Measurements from ENCODE around the gene RPL4.
A peak's percentile ranks its signal among the peaks of the same experiment; 100 is the strongest.
"Not testable (repeated sequence)": the region's sequence is repeated elsewhere in the genome, so short reads cannot be mapped to it uniquely, and the experiment has no call there.

Gene RPL4

DNA sequence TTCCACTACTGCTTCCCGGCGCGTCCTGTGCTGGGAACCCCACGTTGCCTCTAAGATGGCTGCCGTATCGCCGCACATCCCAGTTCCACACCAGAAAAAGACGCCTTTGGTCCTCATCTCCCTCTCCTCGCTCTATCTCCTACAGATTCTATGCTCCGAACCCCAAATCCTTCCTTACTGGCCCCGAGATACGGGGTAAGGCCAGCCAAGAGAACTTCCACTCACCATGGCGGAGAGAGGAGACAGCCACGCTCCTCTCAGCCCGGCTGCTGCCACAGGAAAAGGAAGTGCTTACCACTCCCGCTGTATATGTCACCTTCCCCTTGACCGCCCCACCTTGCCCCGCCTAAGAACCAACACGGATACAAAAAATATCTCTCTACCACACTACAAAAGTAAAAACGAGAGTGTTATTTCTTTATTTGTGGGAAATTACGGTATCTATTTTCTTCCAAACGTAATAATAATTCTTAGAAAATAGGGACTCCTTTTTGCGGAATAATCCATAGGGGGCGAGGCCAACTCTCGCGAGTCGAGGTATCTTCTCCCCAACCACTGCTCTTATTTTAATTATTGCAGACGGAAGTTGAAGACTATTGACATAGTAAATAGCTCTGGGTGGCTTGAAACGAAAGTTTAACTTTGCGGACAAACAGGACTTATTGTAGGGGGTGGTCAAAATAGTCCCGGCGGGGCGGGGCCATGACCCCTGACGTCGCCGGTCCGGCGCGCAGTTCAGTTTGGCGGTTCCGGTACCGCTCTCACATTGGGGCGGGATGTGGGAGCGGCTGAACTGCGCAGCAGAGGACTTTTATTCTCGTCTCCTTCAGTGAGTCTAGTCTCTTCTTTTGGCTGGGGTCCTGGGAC is at the start of gene RPL4, which contains the start of gene ZWILCH:
Gene RPL4, minus strand, starts transcription at position 293 of the 867 bp plus-strand sequence. Its CDS starts 65 bp downstream, at position 228.
Gene ZWILCH, plus strand, starts transcription at position 764 of the 867 bp plus-strand sequence. Its CDS starts 13 bp downstream, at position 777.
- peak; percentile 67 to 76 for DNase-seq (ENCODE audit: low read depth in 1 of 2, low spot score in 1 of 2)

DNA sequence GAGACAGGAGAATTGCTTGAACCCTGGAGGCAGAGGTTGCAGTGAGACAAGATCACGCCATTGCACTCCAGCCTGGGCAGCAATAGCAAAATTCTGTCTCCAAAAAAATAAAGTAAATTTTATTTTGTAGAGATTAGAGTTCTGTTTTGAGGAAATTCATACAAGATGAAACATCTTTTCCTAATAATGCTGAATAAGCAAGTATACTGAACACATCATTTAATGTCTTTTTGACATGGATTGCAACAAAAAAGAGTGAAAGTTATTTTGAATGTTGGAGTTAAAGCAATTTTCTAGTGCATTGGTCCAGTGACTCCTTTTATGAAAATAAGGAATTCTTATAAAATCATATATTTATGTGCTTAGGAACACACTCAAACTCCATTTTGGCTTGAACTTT is 40.6 kb upstream of the RPL4 start:
- DNase-seq (ENCODE audit: low read depth in 1 of 2, low spot score in 1 of 2), result no peak

- DNase-seq (ENCODE audit: low read depth in 1 of 2, low spot score in 1 of 2), result no peak
Measured at GRCh38 chr15:66542896-66543295, 38.2 kb upstream of the RPL4 start.

DNA sequence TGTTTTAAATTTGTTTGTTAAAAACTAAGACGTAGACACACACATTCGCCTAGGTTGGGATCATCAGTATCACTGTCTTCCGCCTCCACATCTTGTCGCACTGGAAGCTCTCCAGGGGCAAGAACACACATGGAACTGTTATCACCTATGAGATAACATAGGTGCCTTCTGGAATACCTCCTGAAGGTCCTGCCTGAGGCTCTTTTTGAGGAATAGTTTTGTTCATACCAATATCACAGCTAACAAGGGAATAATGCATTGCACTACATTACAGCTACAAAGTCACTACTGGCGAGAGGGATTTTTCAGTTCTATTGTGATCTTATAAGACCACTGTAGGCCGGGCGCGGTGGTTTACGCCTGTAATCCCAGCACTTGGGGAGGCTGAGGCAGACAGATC is 30.4 kb upstream of the RPL4 start:
- DNase-seq (ENCODE audit: low read depth in 1 of 2, low spot score in 1 of 2), result no peak

DNA sequence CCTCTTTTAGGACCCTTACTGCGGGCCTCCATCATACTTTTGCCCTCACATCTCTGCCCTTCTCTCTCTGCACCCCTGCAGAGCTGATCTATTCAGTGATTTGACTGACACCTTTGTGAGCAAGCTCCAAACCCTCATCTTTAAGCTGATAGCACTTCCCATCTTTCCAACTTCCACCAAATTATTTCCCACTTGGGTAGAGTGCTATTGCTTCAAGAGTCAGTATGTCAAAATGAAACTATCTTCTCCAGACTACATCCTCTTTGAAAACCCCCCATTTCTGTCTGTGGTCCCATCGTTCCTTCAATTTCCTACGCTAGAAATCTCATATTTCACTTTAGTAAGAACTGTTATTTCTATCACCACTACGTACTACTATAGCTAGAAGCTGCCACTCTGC is 20.2 kb upstream of the RPL4 start:
- DNase-seq (ENCODE audit: low read depth in 1 of 2, low spot score in 1 of 2), result no peak

GRCh38 chr15:66523926-66524325 is 19.3 kb upstream of the RPL4 start:
- no peak for DNase-seq (ENCODE audit: low read depth in 1 of 2, low spot score in 1 of 2)

DNA sequence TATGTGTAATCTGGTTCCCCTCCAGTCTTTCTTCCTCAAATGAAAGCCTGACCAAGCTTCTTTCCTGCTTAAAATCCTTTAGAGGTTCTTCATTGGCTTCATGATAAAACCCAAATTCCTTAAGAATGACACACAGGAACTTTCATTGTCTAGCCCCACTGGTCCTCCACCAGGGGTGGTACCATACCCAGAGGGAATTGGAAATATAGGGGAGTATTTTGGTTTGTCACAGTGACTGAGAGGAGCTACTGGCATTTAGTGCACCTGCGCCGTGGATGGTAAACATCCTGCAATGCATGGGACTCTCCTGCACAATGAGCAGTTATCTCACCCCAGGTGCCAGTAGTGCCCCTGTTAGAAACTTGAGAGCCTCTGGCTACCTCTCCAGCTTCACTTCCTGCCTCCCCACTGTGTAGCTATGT is 11.3 kb upstream of the RPL4 start:
- no peak for DNase-seq (ENCODE audit: low read depth in 1 of 2, low spot score in 1 of 2)

DNA sequence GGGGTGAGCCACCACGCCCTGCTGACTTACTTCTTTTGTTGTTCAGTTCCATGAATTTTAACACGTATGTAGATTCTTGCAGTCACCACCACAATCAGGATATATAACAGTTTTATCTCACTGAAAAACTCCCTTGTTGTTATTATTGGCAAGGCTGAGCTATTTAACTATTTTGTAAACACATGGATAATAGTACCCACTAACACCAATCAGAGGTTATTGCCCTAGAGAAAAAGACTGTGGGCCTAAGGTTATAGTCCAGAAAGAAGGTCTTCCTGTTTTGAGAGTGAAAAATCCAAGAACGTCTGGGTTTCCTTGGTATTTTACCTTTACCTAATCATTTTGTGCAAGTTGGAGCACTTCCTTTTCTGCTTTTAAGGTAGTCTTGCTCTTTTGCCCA is 9.9 kb upstream of the RPL4 start:
- no peak for DNase-seq (ENCODE audit: low read depth in 1 of 2, low spot score in 1 of 2)

DNA sequence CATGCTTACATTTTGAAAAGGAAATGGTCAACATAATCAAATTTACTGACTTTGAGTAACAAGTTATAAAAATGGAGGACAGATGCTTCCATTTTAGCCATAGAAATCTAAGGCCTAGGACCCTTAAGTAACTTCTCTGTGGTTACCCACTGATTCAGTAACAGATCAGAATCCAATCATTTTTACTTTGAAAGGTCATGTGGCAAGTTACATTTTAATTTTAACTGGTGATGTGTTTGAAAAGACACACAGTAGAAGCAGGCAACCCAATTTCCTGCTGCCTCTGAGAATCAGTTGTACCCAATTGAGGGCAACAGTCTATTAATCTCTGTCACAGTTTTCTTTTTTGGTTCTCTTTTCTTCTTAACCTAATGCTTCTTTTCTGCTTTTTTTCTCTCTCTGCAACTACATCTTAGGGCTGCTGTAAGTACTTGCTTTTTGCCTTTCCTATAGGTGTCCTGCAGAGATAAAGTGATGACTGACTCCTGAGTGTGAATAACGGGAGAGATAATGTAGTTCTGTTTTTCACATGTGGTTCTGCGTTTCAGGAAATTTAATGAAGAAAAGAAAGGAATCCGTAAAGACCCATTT is 3.7 kb upstream of the RPL4 start:
- no peak for DNase-seq (ENCODE audit: low read depth in 1 of 2, low spot score in 1 of 2)

GRCh38 chr15:66505818-66506217 is 1.2 kb upstream of the RPL4 start:
- DNase-seq (ENCODE audit: low read depth in 1 of 2, low spot score in 1 of 2), result no peak

DNA sequence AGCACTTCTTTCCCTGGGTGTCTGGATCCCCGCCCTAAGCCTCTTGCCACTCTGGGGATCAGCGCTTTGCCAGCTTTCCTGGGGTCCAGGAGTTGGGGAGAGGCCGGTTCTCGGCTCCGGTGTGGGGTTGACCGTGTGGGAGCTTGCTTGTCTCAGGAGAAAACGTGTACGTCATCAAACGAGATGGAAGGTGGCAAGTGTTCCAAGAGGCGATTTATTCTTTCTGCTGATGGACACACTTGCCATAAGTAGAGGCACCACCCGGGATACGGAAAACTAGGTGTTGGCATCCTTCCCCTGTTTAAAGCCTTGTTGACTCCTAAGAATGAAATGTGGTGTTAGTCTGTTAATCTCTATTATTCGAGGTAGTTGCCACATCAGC is 766 bp upstream of the RPL4 start:
- DNase-seq (ENCODE audit: low read depth in 1 of 2, low spot score in 1 of 2), result no peak

DNA sequence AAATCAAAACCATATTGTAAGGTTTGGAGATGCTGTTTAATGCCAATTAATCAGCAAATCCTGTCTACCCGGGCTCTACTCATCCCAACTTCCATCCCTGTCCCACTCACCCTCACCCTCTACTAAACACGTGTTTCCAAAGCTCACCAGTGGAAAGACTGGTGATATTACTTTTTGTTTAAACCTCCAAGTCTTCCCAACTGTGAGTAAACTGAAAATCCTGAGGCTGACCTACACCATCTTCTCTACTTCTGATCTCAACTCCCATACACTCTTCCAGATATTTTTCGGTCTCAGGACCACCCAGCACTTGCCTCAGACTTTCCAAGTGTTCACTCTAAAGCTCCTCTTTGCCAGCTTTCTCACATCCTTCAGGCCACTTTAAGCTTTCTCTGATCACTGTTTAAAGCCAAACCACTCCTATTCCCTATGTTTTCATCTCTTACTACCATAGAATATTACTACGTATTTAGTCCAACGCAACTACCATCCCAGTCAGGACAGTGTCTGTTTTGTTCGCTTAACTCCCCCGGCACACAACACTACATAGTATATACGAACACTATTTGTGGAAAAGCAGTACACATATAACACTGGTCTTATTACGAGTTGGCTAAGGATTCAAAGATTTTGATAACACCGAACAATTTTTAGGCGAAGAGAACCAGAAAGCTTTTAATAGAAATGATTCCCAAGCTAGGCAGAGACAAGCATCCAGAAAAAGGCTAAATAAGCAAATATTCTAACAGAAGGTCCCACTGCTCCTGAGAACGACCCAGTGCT is 684 bp downstream of the RPL4 start:
- no peak for DNase-seq (ENCODE audit: low read depth in 1 of 2, low spot score in 1 of 2)

DNA sequence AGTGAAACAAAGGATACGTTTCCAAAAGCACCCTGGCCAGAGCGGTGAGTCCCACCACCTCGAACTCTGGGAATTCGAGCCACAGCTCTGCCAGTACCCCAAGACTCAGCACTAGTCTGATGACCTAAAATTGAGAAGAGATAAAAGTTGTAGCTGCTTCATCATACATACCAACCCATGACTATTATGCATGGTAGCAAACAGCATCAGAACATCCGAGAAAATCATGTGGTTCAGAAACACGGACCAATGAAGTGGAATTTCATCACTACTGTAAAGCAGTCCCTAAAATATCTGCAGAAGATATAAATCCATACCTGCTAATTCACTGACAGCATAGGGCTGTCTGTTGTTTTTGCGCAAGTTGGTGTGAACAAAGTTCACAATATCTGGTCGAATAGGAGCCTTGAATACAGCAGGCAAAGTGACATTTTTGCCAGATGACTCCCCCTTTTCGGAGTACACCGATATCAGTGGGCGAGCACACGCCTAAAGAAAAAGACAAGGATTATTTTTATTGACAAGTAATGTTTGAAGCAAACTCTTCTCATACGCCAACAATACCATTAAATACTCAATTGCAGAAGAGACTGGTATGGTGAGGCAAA is 1.5 kb downstream of the RPL4 start:
- DNase-seq (ENCODE audit: low read depth in 1 of 2, low spot score in 1 of 2), result not testable (repeated sequence)

DNA sequence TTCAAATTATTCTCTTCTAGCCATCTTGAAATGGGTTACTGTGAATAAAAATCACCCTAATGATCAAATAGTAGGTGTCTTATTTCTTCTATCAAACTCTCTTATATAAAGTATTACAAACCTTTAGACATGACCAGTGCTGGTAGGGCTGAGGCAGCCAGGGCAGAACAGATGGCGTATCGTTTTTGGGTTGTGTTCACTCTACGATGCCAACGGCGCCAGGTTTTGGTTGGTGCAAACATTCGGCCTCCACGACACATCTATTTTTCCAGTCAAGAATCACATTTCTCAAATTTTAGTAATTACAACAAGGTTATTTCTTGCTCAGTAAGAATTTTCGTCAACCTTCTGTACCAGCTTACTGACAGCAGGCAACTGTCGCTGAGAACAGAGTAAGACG is 2.2 kb downstream of the RPL4 start:
- no peak for DNase-seq (ENCODE audit: low read depth in 1 of 2, low spot score in 1 of 2)

DNA sequence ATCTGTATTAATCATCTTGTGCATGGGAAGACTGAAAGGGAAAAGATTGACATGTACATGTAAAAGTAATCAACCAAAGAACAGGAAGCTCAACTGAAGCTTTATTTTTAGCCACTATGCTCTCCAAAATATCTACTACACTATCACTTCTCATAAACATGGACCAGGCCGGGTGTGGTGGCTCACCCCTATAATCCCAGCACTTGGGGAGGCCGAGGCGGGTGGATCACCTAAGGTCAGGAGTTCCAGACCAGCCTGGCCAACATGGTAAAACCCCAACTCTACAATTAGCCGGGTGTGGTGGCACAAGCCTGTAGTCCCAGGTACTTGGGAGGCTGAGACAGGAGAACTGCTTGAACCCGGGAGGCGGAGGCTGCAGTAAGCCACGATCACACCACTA is 4.3 kb downstream of the RPL4 start:
- DNase-seq (ENCODE audit: low read depth in 1 of 2, low spot score in 1 of 2), result not testable (repeated sequence)

GRCh38 chr15:66498501-66499386 is 5.9 kb downstream of the RPL4 start:
- no peak for DNase-seq (ENCODE audit: low read depth in 1 of 2, low spot score in 1 of 2)

GRCh38 chr15:66497502-66498455 is 6.9 kb downstream of the RPL4 start, which contains the start of gene SNAPC5:
Gene SNAPC5, minus strand, starts transcription at chr15:66497762. Its CDS starts 31 bp downstream, at chr15:66497731.
- DNase-seq (ENCODE audit: low read depth in 1 of 2, low spot score in 1 of 2), result peak; percentile 98 to 99

DNA sequence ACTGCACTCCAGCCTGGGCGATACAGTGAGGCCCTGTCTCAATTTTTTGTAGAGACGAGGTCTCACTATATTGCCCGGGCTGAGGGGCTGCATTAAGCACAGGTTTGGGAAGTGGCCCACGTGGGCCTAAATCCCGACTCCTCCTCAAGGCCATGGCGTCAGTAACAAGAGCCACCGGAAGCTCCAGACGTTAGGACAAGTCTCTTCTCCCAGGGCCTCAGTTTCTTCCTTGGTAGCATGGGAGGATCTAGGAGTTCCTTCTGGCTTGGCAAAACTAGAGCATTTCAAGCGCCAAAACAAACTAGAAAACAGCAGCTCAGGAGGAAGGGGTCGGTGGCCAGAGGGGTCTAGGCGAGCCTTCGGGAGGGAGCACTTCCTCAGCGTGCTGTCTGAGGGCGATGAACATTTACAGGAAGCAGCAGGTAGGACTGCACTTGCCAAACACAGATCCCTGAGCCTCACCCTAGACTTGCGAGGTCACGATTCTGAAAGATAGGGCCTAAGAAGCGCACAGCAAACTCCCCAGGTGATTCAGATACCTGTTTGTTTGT is 7.6 kb downstream of the RPL4 start:
- DNase-seq (ENCODE audit: low read depth in 1 of 2, low spot score in 1 of 2), result no peak

- no peak for DNase-seq (ENCODE audit: low read depth in 1 of 2, low spot score in 1 of 2)
Measured at GRCh38 chr15:66494262-66494661, 10.4 kb downstream of the RPL4 start.

Measured in activated CD4-positive, alpha-beta T cell treated with anti-CD3 and anti-CD28 coated beads, Interleukin-2, amount 50 U/mL, for 24 hours (primary cell).